ENCODE measurements around the gene NR3C2.

- TF ChIP-seq POLR2AphosphoS5 (IDR thresholded peaks at IDR 0.05) (no peak), CTCF (IDR thresholded peaks at IDR 0.05) (no peak)
These were observed 387.9 kb downstream of the NR3C2 start for GRCh38 chr4:148054275-148054674.

All from prostate gland (tissue), 2 donors.